H9 (cell line): ENCODE results near the gene ERI3. TPM values are rescaled to one million over a fixed set of nuclear protein-coding genes. Genes with fewer than 3 reads are reported as not detected.
A peak's percentile ranks its signal among the peaks of the same experiment; 100 is the strongest.

ENCODE experiments used
- DNase-seq: peaks from one replicate; pipeline ENCODE4 v3.0.0-alpha.2; 2017
- H2AFZ ChIP-seq: one replicate; pipeline ENCODE4 v1.6.1; 2013; ENCODE audit warnings: mild to moderate bottlenecking, low read length, control low read depth, moderate library complexity
- H2AK5ac ChIP-seq: 2 replicates; pipeline ENCODE4 v1.6.1; 2013; ENCODE audit warnings: low read length, control low read depth, mixed read lengths; ENCODE audit not compliant: insufficient read length
- H2BK120ac ChIP-seq: one replicate; pipeline ENCODE4 v1.6.1; 2013; ENCODE audit warnings: low read depth, mild to moderate bottlenecking, low read length, control low read depth, inconsistent platforms; ENCODE audit not compliant: poor library complexity, severe bottlenecking
- H2BK12ac ChIP-seq: 2 replicates; pipeline ENCODE4 v1.6.1; 2013; ENCODE audit warnings: low read length, control low read depth, mixed read lengths, low read depth; ENCODE audit not compliant: insufficient read length
- H2BK15ac ChIP-seq: 2 replicates; pipeline ENCODE4 v1.6.1; 2013; ENCODE audit warnings: low read depth, low read length, control low read depth
- H2BK20ac ChIP-seq: one replicate; pipeline ENCODE4 v1.6.1; 2013; ENCODE audit warnings: low read depth, mild to moderate bottlenecking, low read length, control low read depth, inconsistent platforms; ENCODE audit not compliant: poor library complexity, severe bottlenecking
- H2BK5ac ChIP-seq: 2 replicates; pipeline ENCODE4 v1.6.1; 2013; ENCODE audit warnings: low read length, control low read depth, mixed read lengths; ENCODE audit not compliant: insufficient read length
- H3K14ac ChIP-seq: 2 replicates; pipeline ENCODE4 v1.6.1; 2013; ENCODE audit warnings: low read length, control low read depth; ENCODE audit not compliant: insufficient read depth
- H3K18ac ChIP-seq: 2 replicates; pipeline ENCODE4 v1.6.1; 2013; ENCODE audit warnings: low read depth, mild to moderate bottlenecking, mixed read lengths, low read length, control low read depth; ENCODE audit not compliant: insufficient read length
- H3K23ac ChIP-seq: 2 replicates; pipeline ENCODE4 v1.6.1; 2013; ENCODE audit warnings: low read length, control low read depth, mixed read lengths, low read depth; ENCODE audit not compliant: insufficient read length
- H3K23me2 ChIP-seq: 2 replicates; pipeline ENCODE4 v1.6.1; 2013; ENCODE audit warnings: low read depth, mild to moderate bottlenecking, mixed read lengths, low read length, control low read depth; ENCODE audit not compliant: insufficient read length, poor library complexity, severe bottlenecking
- H3K27ac ChIP-seq: 2 replicates; pipeline ENCODE4 v1.5.1; 2013; ENCODE audit warnings: low read length, control low read depth, mixed read lengths, low read depth; ENCODE audit not compliant: insufficient read length
- H3K27me3 ChIP-seq: 2 replicates; pipeline ENCODE4 v1.6.1; 2013; ENCODE audit warnings: low read length, control low read depth, inconsistent platforms; ENCODE audit not compliant: insufficient read depth
- H3K4ac ChIP-seq: 2 replicates; pipeline ENCODE4 v1.6.1; 2013; ENCODE audit warnings: low read depth, mild to moderate bottlenecking, control low read depth, inconsistent platforms, low read length, moderate library complexity
- H3K4me1 ChIP-seq: 2 replicates; pipeline ENCODE4 v1.6.1; 2013; ENCODE audit warnings: low read length, control low read depth, inconsistent platforms; ENCODE audit not compliant: insufficient read depth
- H3K4me2 ChIP-seq: 2 replicates; pipeline ENCODE4 v1.6.1; 2013; ENCODE audit warnings: low read length, control low read depth, mixed read lengths; ENCODE audit not compliant: insufficient read length, insufficient read depth
- H3K56ac ChIP-seq: 2 replicates; pipeline ENCODE4 v1.6.1; 2013; ENCODE audit warnings: low read depth, mild to moderate bottlenecking, mixed read lengths, low read length, control low read depth; ENCODE audit not compliant: insufficient read length
- H3K79me1 ChIP-seq: 2 replicates; pipeline ENCODE4 v1.6.1; 2013; ENCODE audit warnings: low read depth, mild to moderate bottlenecking, moderate library complexity, low read length, control low read depth, inconsistent platforms; ENCODE audit not compliant: insufficient read depth, poor library complexity, severe bottlenecking
- H3K79me2 ChIP-seq: 2 replicates; pipeline ENCODE4 v1.6.1; 2013; ENCODE audit warnings: low read length, control low read depth, inconsistent platforms; ENCODE audit not compliant: insufficient read depth
- H3K9ac ChIP-seq: 2 replicates; pipeline ENCODE4 v1.6.1; 2013; ENCODE audit warnings: low read length, control low read depth, mixed read lengths; ENCODE audit not compliant: insufficient read length; ENCODE audit errors: extremely low read depth
- H3K9me3 ChIP-seq: one replicate; pipeline ENCODE4 v1.6.1; 2013; ENCODE audit warnings: low read depth, low read length, inconsistent platforms; ENCODE audit not compliant: control insufficient read depth
- H3T11ph ChIP-seq: one replicate; pipeline ENCODE4 v1.6.1; 2013; ENCODE audit warnings: mild to moderate bottlenecking, low read length, control low read depth, inconsistent platforms
- H4K20me1 ChIP-seq: one replicate; pipeline ENCODE4 v1.6.1; 2013; ENCODE audit not compliant: control insufficient read depth, insufficient read length, insufficient read depth
- H4K5ac ChIP-seq: 2 replicates; pipeline ENCODE4 v1.6.1; 2013; ENCODE audit warnings: low read depth, mild to moderate bottlenecking, mixed read lengths, low read length, control low read depth; ENCODE audit not compliant: insufficient read length
- H4K8ac ChIP-seq: replicated peaks from 2 replicates; pipeline ENCODE4 v1.6.1; 2013; ENCODE audit warnings: low read length, control low read depth, mixed read lengths, low read depth; ENCODE audit not compliant: insufficient read length
- H4K91ac ChIP-seq: 2 replicates; pipeline ENCODE4 v1.6.1; 2013; ENCODE audit warnings: low read depth, mild to moderate bottlenecking, moderate library complexity, mixed read lengths, low read length, control low read depth; ENCODE audit not compliant: insufficient read length
- H3K27ac Mint-ChIP-seq, 3 experiments: 2 replicates in 2 of 3; 3 replicates in 1 of 3; pipeline ENCODE4 v1.8.0; 2020 to 2021; ENCODE audit warnings: mixed read lengths in 3 of 3, mild to moderate bottlenecking in 1 of 3, moderate library complexity in 1 of 3
- H3K27me3 Mint-ChIP-seq: 2 replicates; pipeline ENCODE4 v1.8.0; 2021; ENCODE audit warnings: low read depth, mild to moderate bottlenecking, moderate library complexity, mixed read lengths
- H3K36me3 Mint-ChIP-seq, 3 experiments: 2 replicates in 2 of 3; 3 replicates in 1 of 3; pipeline ENCODE4 v1.8.0; 2020 to 2021; ENCODE audit warnings: low read depth in 3 of 3, mixed read lengths in 3 of 3; ENCODE audit not compliant: insufficient read depth in 1 of 3
- H3K4me1 Mint-ChIP-seq, 2 experiments: 2 replicates each; pipeline ENCODE4 v1.8.0; 2020; ENCODE audit warnings: mixed read lengths in 2 of 2
- H3K4me3 Mint-ChIP-seq, 2 experiments: 2 replicates in 1 of 2; 3 replicates in 1 of 2; pipeline ENCODE4 v1.8.0; 2020 to 2021; ENCODE audit warnings: mild to moderate bottlenecking in 2 of 2, mixed read lengths in 2 of 2, moderate library complexity in 1 of 2
- H3K9me3 Mint-ChIP-seq, 2 experiments: 2 replicates in 1 of 2; 3 replicates in 1 of 2; pipeline ENCODE4 v1.8.0; 2020; ENCODE audit warnings: mild to moderate bottlenecking in 2 of 2, mixed read lengths in 2 of 2, moderate library complexity in 1 of 2
- CTCF ChIP-seq: fragments of 200-600 bp; sonication (generic); conservative IDR thresholded peaks from 3 replicates; pipeline ENCODE4 v1.8.0; 2021; ENCODE audit warnings: antibody characterized with exemption, mild to moderate bottlenecking
- WGBS: extraction: QIAGEN DNeasy Blood & Tissue Kit; methylation state at CpG from one replicate; pipeline ENCODE4 v1.1.7; 2013; ENCODE audit warnings: missing lambda C conversion rate, low lambda C conversion rate, mixed read lengths; ENCODE audit not compliant: insufficient read length; ENCODE audit errors: extremely low coverage; 5-methylcytosine and 5-hydroxymethylcytosine counted together
- total RNA-seq: library from RNA; stranded (reverse); gene quantifications from 2 replicates; pipeline ENCODE4 v1.2.1, GENCODE V29; 2021

ERI3 gene
- total RNA-seq, 1 experiment from 2014 or later = 61.6 TPM

DNA sequence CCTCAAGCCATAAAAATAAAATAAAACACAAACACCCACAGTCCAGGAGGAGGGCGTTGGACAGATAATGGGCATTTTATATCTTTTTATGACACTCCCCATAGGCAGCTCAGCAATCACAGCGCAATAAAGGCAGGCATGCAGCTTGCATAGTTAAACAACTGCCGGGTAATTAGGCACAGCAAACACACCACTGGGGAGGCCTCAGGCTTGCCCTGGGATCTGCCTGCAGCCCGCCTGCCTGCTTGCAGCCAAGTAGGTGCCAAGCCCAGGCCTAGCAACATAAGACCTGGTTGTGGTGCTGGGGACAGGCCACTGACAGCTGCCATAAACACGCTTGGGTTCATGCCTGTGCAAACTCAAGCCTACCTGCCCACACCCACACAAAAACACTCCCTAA, 87.6 kb downstream of the ERI3 start:
- no CpG with 5 or more reads among the region's 5 CpGs for WGBS
- Histone ChIP-seq H3K4ac (no peak overlapping the region), H2AK5ac (no peak overlapping the region), H2BK120ac (no peak overlapping the region), H3K79me2 (no peaks in the 10 kb centered on the region), H3K9ac (no peak overlapping the region), H2AFZ (no peak overlapping the region), H4K8ac (no peak overlapping the region), H2BK20ac (no peak overlapping the region), H3K9me3 (no peaks in the 10 kb centered on the region), H3T11ph (no peak overlapping the region), H4K91ac (no peak overlapping the region), H3K14ac (no peak overlapping the region; the same call in 1 of the 2 replicates), H4K5ac (no peak overlapping the region), H2BK5ac (no peak overlapping the region), H4K20me1 (no peaks in the 10 kb centered on the region), H3K27me3 (no peaks in the 10 kb centered on the region), H3K27ac (no peak overlapping the region), H3K4me2 (no peak overlapping the region), H3K4me1 (no peaks in the 10 kb centered on the region), H2BK15ac (no peak overlapping the region), H3K23ac (no peak overlapping the region), H3K18ac (no peak overlapping the region), H2BK12ac (no peak overlapping the region), H3K79me1 (no peaks in the 10 kb centered on the region), H3K56ac (no peak overlapping the region), H3K23me2 (no peaks in the 10 kb centered on the region)
- H3K27me3 Mint-ChIP-seq = no peaks in the 10 kb centered on the region
- peak overlapping the region in 1 of 3 experiments; percentile 60; a peak in 1 of 7 replicates for H3K27ac Mint-ChIP-seq
- TF ChIP-seq CTCF = no peak
- peaks cover 0 to 2% (median 0%) of the 10 kb centered on the region in 3 experiments; a peak in 3 of 7 replicates for H3K36me3 Mint-ChIP-seq
- H3K4me3 Mint-ChIP-seq = no peak overlapping the region
- DNase-seq = no peak
- H3K9me3 Mint-ChIP-seq = no peaks in the 10 kb centered on the region
- H3K4me1 Mint-ChIP-seq = peaks cover 6 to 13% of the 10 kb centered on the region in 2 experiments
